ENCODE data around the gene CEP152.
"Not testable (repeated sequence)": the region's sequence is repeated elsewhere in the genome, so short reads cannot be mapped to it uniquely, and the experiment has no call there.

- not testable (repeated sequence) for TF ChIP-seq CTCF (IDR thresholded peaks at IDR 0.05; ENCODE audit: low read length); EZH2 (optimal IDR thresholded peaks at IDR 0.05; ENCODE audit: low read depth, low read length)
Measured at GRCh38 chr15:48854434-48854833, 43.6 kb upstream of the CEP152 start.

All from MM.1S (cell line).